ENCODE data around the gene SLC11A1.
A peak's percentile ranks its signal among the peaks of the same experiment; 100 is the strongest.

Gene SLC11A1

DNA sequence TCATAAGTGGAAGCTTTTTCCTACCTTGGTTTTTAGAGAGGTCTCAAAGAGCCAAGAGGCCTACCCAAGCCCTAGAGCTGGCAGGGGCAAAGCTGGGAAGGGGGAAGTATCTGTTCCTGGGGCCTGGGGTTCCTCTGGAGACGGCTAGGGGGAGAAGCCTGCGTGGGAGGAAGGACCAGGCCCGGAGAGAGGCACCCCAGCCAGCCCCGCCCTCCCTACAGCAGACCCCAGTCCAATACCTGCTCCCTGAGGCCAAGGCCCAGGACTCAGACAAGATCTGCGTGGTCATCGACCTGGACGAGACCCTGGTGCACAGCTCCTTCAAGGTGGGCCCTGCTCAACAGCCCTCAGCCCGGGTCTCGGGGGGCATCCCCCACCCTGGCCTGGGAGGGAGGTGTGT is 19.8 kb downstream of the SLC11A1 start:
- Mint-ChIP-seq H3K4me3 (peak overlapping the region; percentile 96 to 99), H3K4me1 (peaks cover 51 to 86% of the 10 kb centered on the region in 2 donors), H3K36me3 (peaks cover 20 to 23% of the 10 kb centered on the region in 2 donors), H3K27me3 (peaks cover 0 to 7% of the 10 kb centered on the region in 2 donors), H3K9me3 (no peaks in the 10 kb centered on the region), H3K27ac (peak overlapping the region; percentile 71)
- DNase-seq (no peak), ATAC-seq (replicated peaks) (no peak)

DNA sequence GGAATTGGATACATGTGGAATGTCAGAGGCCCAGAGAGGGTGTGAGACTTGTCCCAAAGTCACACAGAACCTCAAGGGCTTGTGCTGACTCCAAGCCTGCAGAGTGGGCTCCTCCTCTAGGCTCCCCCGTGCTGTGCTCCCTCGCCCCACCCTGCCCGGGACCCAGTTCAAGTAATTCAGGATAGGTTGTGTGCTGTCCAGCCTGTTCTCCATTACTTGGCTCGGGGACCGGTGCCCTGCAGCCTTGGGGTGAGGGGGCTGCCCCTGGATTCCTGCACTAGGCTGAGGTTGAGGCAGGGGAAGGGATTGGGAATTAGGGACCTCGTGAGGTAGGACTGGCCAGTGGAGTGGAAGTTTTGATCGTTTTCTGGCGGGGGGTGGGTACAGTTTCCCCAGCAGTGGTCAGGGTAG is 20.4 kb downstream of the SLC11A1 start:
- H3K36me3 Mint-ChIP-seq = peaks cover 20 to 23% of the 10 kb centered on the region in 2 donors
- DNase-seq = no peak
- H3K27ac Mint-ChIP-seq = peak overlapping the region; percentile 59
- no peak overlapping the region for H3K4me3 Mint-ChIP-seq
- H3K27me3 Mint-ChIP-seq = peaks cover 0 to 6% of the 10 kb centered on the region in 2 donors
- no peaks in the 10 kb centered on the region for H3K9me3 Mint-ChIP-seq
- peaks cover 51 to 86% of the 10 kb centered on the region in 2 donors for H3K4me1 Mint-ChIP-seq
- ATAC-seq (replicated peaks) = no peak

DNA sequence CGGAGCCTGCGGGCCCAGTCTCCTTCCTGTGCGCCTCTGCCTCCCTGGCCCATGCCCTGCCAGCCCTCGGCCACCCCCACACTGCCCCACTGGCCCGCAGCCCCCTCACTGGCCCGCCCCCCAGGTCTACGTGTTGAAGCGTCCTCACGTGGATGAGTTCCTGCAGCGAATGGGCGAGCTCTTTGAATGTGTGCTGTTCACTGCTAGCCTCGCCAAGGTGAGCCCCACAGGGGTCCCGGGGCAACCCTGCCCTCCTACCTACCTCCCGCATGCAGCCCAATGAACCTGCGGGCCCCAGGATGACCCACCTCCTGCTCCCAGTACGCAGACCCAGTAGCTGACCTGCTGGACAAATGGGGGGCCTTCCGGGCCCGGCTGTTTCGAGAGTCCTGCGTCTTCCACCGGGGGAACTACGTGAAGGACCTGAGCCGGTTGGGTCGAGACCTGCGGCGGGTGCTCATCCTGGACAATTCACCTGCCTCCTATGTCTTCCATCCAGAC is 20.9 kb downstream of the SLC11A1 start:
- peaks cover 49 to 86% of the 10 kb centered on the region in 2 donors for H3K4me1 Mint-ChIP-seq
- H3K27ac Mint-ChIP-seq = no peak overlapping the region
- no peak overlapping the region for H3K4me3 Mint-ChIP-seq
- H3K36me3 Mint-ChIP-seq = peaks cover 20 to 23% of the 10 kb centered on the region in 2 donors
- no peaks in the 10 kb centered on the region for H3K9me3 Mint-ChIP-seq
- ATAC-seq (replicated peaks) = no peak
- H3K27me3 Mint-ChIP-seq = peaks cover 0 to under 1% of the 10 kb centered on the region in 2 donors
- no peak for DNase-seq

DNA sequence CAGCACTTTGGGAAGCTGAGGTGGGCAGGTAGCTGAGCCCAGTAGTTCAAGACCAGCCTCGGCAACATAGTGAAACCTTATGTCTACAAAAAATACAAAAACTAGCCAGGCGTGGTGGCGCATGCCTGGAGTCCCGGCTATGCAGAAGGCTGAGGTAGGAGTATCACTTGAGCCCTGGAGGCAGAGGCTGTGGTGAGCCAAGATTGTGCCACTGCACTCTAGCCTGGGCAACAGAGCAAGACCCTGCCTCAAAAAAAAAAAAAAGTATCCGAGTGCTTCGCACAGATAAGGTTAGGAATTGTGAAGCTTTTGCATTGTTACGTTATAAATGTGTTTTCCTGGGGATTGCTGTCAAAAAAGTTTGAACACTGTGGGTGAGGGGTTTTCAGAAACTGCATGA is 21.7 kb downstream of the SLC11A1 start:
- no peaks in the 10 kb centered on the region for H3K9me3 Mint-ChIP-seq
- H3K36me3 Mint-ChIP-seq = peaks cover 20 to 23% of the 10 kb centered on the region in 2 donors
- no peak for DNase-seq
- H3K27ac Mint-ChIP-seq = no peak overlapping the region
- no peak overlapping the region for H3K4me3 Mint-ChIP-seq
- H3K4me1 Mint-ChIP-seq = peaks cover 51 to 82% of the 10 kb centered on the region in 2 donors
- no peaks in the 10 kb centered on the region for H3K27me3 Mint-ChIP-seq
- ATAC-seq (replicated peaks) = no peak

DNA sequence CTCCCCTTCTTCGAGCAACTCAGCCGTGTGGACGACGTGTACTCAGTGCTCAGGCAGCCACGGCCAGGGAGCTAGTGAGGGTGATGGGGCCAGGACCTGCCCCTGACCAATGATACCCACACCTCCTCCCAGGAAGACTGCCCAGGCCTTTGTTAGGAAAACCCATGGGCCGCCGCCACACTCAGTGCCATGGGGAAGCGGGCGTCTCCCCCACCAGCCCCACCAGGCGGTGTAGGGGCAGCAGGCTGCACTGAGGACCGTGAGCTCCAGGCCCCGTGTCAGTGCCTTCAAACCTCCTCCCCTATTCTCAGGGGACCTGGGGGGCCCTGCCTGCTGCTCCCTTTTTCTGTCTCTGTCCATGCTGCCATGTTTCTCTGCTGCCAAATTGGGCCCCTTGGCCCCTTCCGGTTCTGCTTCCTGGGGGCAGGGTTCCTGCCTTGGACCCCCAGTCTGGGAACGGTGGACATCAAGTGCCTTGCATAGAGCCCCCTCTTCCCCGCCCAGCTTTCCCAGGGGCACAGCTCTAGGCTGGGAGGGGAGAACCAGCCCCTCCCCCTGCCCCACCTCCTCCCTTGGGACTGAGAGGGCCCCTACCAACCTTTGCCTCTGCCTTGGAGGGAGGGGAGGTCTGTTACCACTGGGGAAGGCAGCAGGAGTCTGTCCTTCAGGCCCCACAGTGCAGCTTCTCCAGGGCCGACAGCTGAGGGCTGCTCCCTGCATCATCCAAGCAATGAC is 22.4 kb downstream of the SLC11A1 start:
- H3K4me1 Mint-ChIP-seq = peaks cover 51 to 78% of the 10 kb centered on the region in 2 donors
- ATAC-seq (replicated peaks) = no peak
- no peak for DNase-seq
- no peaks in the 10 kb centered on the region for H3K27me3 Mint-ChIP-seq
- no peak overlapping the region for H3K4me3 Mint-ChIP-seq
- peaks cover 20 to 23% of the 10 kb centered on the region in 2 donors for H3K36me3 Mint-ChIP-seq
- peak overlapping the region; percentile 39 for H3K27ac Mint-ChIP-seq
- H3K9me3 Mint-ChIP-seq = no peaks in the 10 kb centered on the region

DNA sequence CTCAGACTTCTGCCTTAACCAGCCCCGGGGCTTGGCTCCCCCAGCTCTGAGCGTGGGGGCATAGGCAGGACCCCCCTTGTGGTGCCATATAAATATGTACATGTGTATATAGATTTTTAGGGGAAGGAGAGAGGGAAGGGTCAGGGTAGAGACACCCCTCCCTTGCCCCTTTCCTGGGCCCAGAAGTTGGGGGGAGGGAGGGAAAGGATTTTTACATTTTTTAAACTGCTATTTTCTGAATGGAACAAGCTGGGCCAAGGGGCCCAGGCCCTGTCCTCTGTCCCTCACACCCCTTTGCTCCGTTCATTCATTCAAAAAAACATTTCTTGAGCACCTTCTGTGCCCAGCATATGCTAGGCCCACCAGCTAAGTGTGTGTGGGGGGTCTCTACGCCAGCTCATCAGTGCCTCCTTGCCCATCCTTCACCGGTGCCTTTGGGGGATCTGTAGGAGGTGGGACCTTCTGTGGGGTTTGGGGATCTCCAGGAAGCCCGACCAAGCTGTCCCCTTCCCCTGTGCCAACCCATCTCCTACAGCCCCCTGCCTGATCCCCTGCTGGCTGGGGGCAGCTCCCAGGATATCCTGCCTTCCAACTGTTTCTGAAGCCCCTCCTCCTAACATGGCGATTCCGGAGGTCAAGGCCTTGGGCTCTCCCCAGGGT is 23.1 kb downstream of the SLC11A1 start:
- peak overlapping the region; percentile 77 for H3K27ac Mint-ChIP-seq
- no peaks in the 10 kb centered on the region for H3K27me3 Mint-ChIP-seq
- no peaks in the 10 kb centered on the region for H3K9me3 Mint-ChIP-seq
- DNase-seq (no peak), ATAC-seq (replicated peaks) (no peak)
- H3K4me3 Mint-ChIP-seq = peak overlapping the region; percentile 79 to 87
- peaks cover 51 to 75% of the 10 kb centered on the region in 2 donors for H3K4me1 Mint-ChIP-seq
- H3K36me3 Mint-ChIP-seq = peaks cover 20 to 23% of the 10 kb centered on the region in 2 donors

DNA sequence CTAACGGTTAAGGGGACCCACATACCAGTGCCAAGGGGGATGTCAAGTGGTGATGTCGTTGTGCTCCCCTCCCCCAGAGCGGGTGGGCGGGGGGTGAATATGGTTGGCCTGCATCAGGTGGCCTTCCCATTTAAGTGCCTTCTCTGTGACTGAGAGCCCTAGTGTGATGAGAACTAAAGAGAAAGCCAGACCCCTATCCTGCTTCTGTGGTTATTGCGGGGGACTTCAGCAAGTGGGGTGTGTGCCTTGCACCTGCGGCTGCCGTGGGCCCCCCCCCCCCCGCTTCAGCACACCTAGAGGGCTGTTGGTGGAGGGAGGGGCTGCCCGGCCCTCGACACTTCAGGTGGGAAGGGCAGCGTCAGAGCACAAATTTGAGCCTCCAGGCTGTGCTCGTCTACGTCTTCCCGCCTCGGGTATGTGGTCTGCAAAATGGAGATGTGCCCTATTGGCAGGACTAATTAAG is 23.7 kb downstream of the SLC11A1 start:
- Mint-ChIP-seq H3K36me3 (peaks cover 20 to 23% of the 10 kb centered on the region in 2 donors), H3K9me3 (no peaks in the 10 kb centered on the region), H3K4me3 (peak overlapping the region; percentile 79 to 87), H3K4me1 (peaks cover 51 to 72% of the 10 kb centered on the region in 2 donors), H3K27me3 (no peaks in the 10 kb centered on the region), H3K27ac (peak overlapping the region; percentile 77)
- DNase-seq (no peak), ATAC-seq (replicated peaks) (peak in 1 of 2 donors; percentile 28)

DNA sequence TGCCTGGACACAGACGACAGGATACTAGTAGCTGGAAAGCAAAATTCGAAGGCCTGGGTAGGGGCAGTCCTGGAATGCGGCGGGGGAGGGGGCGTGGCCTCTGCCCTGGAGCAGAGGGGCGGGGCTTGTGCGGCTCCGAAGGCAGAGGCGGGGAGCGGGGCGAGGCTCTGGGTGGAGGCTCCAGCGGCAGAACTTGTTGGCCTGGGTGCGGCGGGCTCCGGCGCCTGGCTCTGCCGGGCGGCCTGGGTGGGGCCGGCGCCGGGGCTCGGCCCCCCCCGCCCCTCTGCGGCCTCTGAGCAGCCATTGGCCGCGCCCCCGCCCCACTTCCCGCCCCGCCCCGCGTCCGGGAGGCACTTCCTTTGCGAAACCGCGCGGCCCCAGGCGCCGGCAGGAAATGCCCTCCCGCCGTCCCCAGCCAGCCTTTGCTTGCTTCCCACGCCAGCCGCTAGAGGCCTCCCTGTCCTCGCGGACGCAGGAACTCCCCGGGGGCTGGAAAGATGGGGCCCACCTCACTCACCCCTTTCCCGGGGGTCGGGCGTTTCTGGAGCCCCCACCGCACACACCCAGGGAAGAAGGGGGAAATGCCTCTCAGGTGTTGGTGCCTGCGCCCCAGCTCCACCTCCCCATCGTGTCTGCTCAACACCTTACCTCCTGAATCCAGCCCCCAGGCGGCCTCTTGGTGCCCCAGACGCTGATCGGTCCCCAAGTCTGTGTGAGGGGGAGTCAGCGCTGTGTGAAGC is 24.3 kb downstream of the SLC11A1 start:
- peak overlapping the region; percentile 79 to 87 for H3K4me3 Mint-ChIP-seq
- peak overlapping the region; percentile 77 for H3K27ac Mint-ChIP-seq
- H3K27me3 Mint-ChIP-seq = no peaks in the 10 kb centered on the region
- peaks cover 45 to 66% of the 10 kb centered on the region in 2 donors for H3K4me1 Mint-ChIP-seq
- peak; percentile 81 for ATAC-seq (replicated peaks)
- peak; percentile 85 for DNase-seq
- H3K9me3 Mint-ChIP-seq = no peaks in the 10 kb centered on the region
- peaks cover 20 to 23% of the 10 kb centered on the region in 2 donors for H3K36me3 Mint-ChIP-seq

DNA sequence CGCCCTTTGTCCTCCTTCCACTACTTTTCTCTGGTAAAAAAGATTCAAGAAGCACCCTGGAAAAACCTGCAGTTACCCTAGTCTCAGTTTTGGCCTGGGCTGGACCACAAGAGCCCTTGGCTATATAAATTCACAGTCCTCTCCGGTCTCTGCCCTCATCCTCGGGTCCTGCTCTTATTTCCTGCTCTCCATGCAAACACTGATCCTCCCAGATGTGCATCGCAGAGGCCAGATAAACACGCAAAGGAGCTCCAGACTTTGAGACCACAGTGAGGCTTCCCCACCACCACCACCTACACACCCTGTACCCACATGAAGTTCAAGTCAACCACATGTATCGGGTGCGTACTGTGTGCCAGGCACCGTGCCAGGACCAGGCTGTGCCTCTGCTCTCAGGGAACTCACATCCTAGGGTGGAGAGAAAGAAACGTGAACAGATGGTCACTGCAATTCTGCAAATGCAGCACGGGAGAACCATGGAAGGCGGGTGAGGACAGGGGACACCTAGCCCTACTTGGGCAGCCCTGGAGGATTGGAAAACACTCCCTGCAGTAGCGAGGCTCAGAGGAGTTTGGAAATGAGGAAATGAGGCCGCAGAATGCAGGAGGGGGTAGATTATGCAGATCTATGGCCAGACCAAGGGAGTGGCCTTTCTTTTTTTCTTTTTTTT is 25.0 kb downstream of the SLC11A1 start:
- DNase-seq (peak; percentile 51), ATAC-seq (replicated peaks) (peak; percentile 51 to 62)
- Mint-ChIP-seq H3K27ac (peak overlapping the region; percentile 72), H3K27me3 (no peaks in the 10 kb centered on the region), H3K9me3 (no peaks in the 10 kb centered on the region), H3K4me1 (peaks cover 41 to 59% of the 10 kb centered on the region in 2 donors), H3K4me3 (peak overlapping the region; percentile 78 to 79), H3K36me3 (peaks cover 20 to 23% of the 10 kb centered on the region in 2 donors)

DNA sequence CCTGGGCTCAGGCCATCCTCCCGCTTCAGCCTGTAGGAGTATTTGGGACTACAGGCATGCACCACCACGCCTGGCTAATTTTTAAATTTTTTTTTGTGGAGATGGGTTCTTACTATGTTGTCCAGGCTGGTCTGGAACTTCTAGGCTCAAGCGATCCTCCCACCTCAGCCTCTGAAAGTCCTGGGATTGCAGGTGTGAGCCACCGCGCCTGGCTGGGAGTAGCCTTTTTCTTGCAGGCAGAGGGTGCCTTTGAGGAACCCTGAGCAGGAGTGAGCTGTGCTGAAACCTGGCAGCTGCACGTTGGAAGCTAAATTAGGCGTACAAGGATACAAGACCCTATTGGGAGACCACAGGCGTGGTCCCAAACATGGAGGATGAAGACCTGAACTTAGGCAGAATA is 25.6 kb downstream of the SLC11A1 start:
- Mint-ChIP-seq H3K27me3 (no peaks in the 10 kb centered on the region), H3K36me3 (peaks cover 15 to 18% of the 10 kb centered on the region in 2 donors), H3K4me3 (no peak overlapping the region), H3K4me1 (peaks cover 36 to 55% of the 10 kb centered on the region in 2 donors), H3K27ac (peak overlapping the region; percentile 56), H3K9me3 (no peaks in the 10 kb centered on the region)
- no peak for DNase-seq
- ATAC-seq (replicated peaks) = no peak

DNA sequence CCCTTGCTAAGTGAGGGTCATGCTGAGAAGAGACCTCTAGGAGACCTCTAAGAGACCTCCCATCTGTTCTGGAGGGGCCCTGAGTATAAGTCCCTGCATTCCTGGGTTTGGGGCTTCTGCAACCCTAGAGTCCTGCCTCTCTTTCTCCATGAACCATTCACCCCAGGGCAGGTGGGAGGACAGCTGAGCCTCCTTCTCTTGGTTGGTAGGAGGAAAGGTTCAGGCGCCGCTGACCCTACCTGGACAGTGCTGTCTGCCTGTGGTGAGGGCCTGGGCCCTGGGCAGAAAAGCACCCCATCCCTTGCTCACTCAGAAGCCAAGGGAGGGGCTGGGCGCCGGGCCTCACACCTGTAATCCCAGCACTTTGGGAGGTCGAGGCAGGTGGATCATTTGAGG is 36.2 kb downstream of the SLC11A1 start:
- peaks cover 0 to 10% of the 10 kb centered on the region in 2 donors for H3K27me3 Mint-ChIP-seq
- no peak overlapping the region for H3K27ac Mint-ChIP-seq
- H3K9me3 Mint-ChIP-seq = no peaks in the 10 kb centered on the region
- no peak for ATAC-seq (replicated peaks)
- H3K36me3 Mint-ChIP-seq = no peaks in the 10 kb centered on the region
- no peak overlapping the region for H3K4me3 Mint-ChIP-seq
- H3K4me1 Mint-ChIP-seq = peaks cover 0 to 2% of the 10 kb centered on the region in 2 donors
- no peak for DNase-seq

DNA sequence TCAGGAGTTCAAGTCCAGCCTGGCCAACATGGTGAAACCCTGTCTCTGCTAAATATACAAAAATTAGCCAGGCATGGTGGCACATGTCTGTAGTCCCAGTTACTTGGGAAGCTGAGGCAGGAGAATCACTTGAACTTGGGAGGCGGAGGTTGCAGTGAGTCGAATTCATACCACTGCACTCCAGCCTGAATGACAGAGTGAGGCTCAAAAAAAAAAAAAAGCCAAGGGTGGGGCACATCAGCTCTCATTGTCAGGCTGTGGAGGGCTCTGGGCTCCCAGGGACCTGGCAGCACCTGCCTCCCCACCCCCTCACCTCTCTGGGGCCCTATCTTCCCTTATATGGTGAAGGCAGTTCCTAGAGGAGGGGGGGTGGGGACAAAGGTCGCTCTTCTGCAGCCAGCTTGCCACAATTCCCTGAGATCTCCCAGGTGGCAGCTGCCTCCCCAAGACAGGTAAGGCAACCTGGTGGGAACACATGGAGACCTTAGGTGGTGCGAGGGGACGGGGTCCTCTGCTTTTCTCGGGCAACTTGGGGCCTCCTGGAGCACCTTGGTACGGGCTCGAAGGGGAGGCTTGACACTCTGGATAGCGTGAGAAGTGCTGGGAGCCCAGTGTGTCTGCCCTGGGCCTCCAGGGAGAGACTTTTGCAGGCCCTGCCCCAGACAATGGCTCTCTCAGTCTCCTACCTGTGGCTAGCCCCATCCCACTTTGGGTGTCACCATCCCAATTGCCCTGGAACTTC is 36.8 kb downstream of the SLC11A1 start, which contains the start of gene VIL1:
Gene VIL1, plus strand, starts transcription at position 407 of the 742 bp plus-strand sequence. CDS start 4,656 bp downstream, outside the sequence.
- ATAC-seq (replicated peaks) (no peak), DNase-seq (no peak)
- peaks cover 0 to 2% of the 10 kb centered on the region in 2 donors for H3K4me1 Mint-ChIP-seq
- no peaks in the 10 kb centered on the region for H3K9me3 Mint-ChIP-seq
- no peak within 1 kb of the TSS for H3K27ac Mint-ChIP-seq
- H3K36me3 Mint-ChIP-seq = no peaks in the 10 kb centered on the region
- H3K27me3 Mint-ChIP-seq = peaks cover 0 to 10% of the 10 kb centered on the region in 2 donors
- H3K4me3 Mint-ChIP-seq = no peak within 1 kb of the TSS

DNA sequence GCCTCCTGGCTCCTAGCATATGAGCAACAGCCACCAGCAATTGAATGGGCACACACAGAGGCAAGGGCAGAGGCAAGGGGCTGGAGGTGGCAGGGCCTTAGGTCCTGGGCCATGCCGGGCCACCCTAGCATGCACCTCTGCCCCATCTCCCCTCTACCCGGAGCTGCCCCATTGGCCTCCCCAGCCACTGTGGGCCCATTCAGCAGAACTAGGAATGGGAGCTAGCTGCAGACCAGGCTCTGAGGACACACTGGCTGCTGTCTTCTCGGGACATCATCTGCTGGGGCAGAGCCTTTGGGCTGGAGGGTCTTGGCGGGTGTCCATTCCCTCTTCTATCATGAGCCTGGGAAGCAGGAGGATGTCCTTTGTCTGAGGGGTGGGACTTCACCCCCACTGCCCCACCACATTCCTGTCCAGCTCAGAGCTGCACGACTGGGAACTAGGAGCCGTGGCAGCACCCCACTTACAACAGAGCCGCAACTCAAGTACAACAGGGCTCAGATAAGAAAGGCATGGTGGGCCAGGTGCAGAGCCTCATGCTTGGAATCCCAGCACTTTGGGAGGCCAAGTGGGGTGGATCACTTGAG is 37.6 kb downstream of the SLC11A1 start:
- Mint-ChIP-seq H3K27ac (no peak overlapping the region), H3K9me3 (no peaks in the 10 kb centered on the region), H3K4me1 (peaks cover 0 to 2% of the 10 kb centered on the region in 2 donors), H3K36me3 (no peaks in the 10 kb centered on the region), H3K27me3 (peaks cover 0 to 10% of the 10 kb centered on the region in 2 donors), H3K4me3 (no peak overlapping the region)
- ATAC-seq (replicated peaks) (no peak), DNase-seq (no peak)

All from stimulated activated naive B cell treated with anti-CD40 and anti-IgM and Interleukin-4, amounts not matched to agents 10 μg/mL and 1 μg/mL and 100 μg/mL, for 72 hours (primary cell).